DND-41 (cell line): Measurements from ENCODE around the gene RAPGEF2.

Experiments
- ATAC-seq: fragments of 200-7000 bp; cut with Tn5 transposase; 3 replicates; pipeline ENCODE4 v1.9.1; 2021; ENCODE audit warnings: low read depth; ENCODE audit not compliant: insufficient read depth
- DNase-seq: peaks from one replicate; pipeline ENCODE4 v3.0.0-alpha.2; 2020
- H2AFZ ChIP-seq: 2 replicates; pipeline ENCODE4 v1.6.0; 2012; ENCODE audit warnings: low read depth, low read length
- H3K27ac ChIP-seq: 2 replicates; pipeline ENCODE4 v1.5.1; 2012; ENCODE audit warnings: low read length, inconsistent platforms
- H3K27me3 ChIP-seq: fragments of 200-600 bp; sonication (generic); 2 replicates; pipeline ENCODE4 v1.6.0; 2012; ENCODE audit warnings: low read length, mild to moderate bottlenecking, inconsistent platforms; ENCODE audit not compliant: insufficient read depth, poor library complexity
- H3K36me3 ChIP-seq: 2 replicates; pipeline ENCODE4 v1.5.1; 2012; ENCODE audit warnings: low read length, inconsistent platforms; ENCODE audit not compliant: insufficient read depth
- H3K4me1 ChIP-seq: 2 replicates; pipeline ENCODE4 v1.5.1; 2012; ENCODE audit warnings: mild to moderate bottlenecking, low read length; ENCODE audit not compliant: insufficient read depth
- H3K4me2 ChIP-seq: 2 replicates; pipeline ENCODE4 v1.6.0; 2012; ENCODE audit warnings: mild to moderate bottlenecking, moderate library complexity, low read length, inconsistent platforms; ENCODE audit not compliant: insufficient read depth
- H3K4me3 ChIP-seq, 2 experiments: fragments of 200-600 bp in 1 of 2; shearing (Covaris generic) in 1 of 2; 2 replicates each; pipeline ENCODE4 v1.5.1; 2012 to 2016; ENCODE audit warnings: inconsistent platforms in 2 of 2, low read length in 2 of 2, mild to moderate bottlenecking in 2 of 2, low read depth in 1 of 2, moderate library complexity in 1 of 2
- H3K79me2 ChIP-seq: 2 replicates; pipeline ENCODE4 v1.6.0; 2012; ENCODE audit warnings: low read length, inconsistent platforms; ENCODE audit not compliant: insufficient read depth
- H3K9ac ChIP-seq: 2 replicates; pipeline ENCODE4 v1.6.0; 2012; ENCODE audit warnings: low read depth, mild to moderate bottlenecking, inconsistent platforms, low read length, moderate library complexity
- H3K9me3 ChIP-seq: 2 replicates; pipeline ENCODE4 v1.5.1; 2012; ENCODE audit warnings: low read length, moderate library complexity, mild to moderate bottlenecking, inconsistent platforms; ENCODE audit not compliant: insufficient read depth, severe bottlenecking
- H4K20me1 ChIP-seq: 2 replicates; pipeline ENCODE4 v1.6.0; 2012; ENCODE audit warnings: low read length; ENCODE audit not compliant: insufficient read depth
- CTCF ChIP-seq: IDR thresholded peaks from 2 replicates; pipeline ENCODE4 v1.5.1; 2012; ENCODE audit warnings: borderline replicate concordance, low read length, moderate library complexity, mild to moderate bottlenecking; ENCODE audit not compliant: poor library complexity, severe bottlenecking; ENCODE audit errors: extremely low read depth
- EZH2 ChIP-seq: IDR thresholded peaks from 3 replicates; pipeline ENCODE4 v1.6.1; 2012; ENCODE audit warnings: borderline replicate concordance, low read depth, mild to moderate bottlenecking, moderate library complexity, low read length, inconsistent platforms; ENCODE audit not compliant: severe bottlenecking

Gene RAPGEF2

GRCh38 chr4:159235779-159236368 is 133.0 kb downstream of the RAPGEF2 start:
- no peak for ATAC-seq

GRCh38 chr4:159237975-159238374 is 135.1 kb downstream of the RAPGEF2 start:
- Histone ChIP-seq H3K9me3 (no peaks in the 10 kb centered on the region), H4K20me1 (no peaks in the 10 kb centered on the region), H3K27ac (no peak overlapping the region), H3K9ac (no peak overlapping the region), H3K27me3 (no peaks in the 10 kb centered on the region), H3K4me1 (no peaks in the 10 kb centered on the region), H2AFZ (no peak overlapping the region), H3K4me2 (no peak overlapping the region), H3K36me3 (no peaks in the 10 kb centered on the region), H3K79me2 (no peaks in the 10 kb centered on the region), H3K4me3 (no peak overlapping the region)
- ATAC-seq: no peak
- TF ChIP-seq CTCF: no peak
- no peak for TF ChIP-seq EZH2
- DNase-seq: no peak

More at GRCh38 chr4:159235779-159236368, 133.0 kb downstream of the RAPGEF2 start:
- no peaks in the 10 kb centered on the region for H3K9me3 ChIP-seq
- H3K4me3 ChIP-seq: no peak overlapping the region
- no peak overlapping the region for H3K27ac ChIP-seq
- TF ChIP-seq CTCF: no peak
- TF ChIP-seq EZH2: no peak
- no peaks in the 10 kb centered on the region for H3K36me3 ChIP-seq
- no peak overlapping the region for H3K4me2 ChIP-seq
- no peak overlapping the region for H2AFZ ChIP-seq
- H3K9ac ChIP-seq: no peak overlapping the region
- H3K27me3 ChIP-seq: no peaks in the 10 kb centered on the region
- no peaks in the 10 kb centered on the region for H3K4me1 ChIP-seq
- no peaks in the 10 kb centered on the region for H3K79me2 ChIP-seq
- DNase-seq: no peak
- no peaks in the 10 kb centered on the region; the same call in 1 of the 2 replicates for H4K20me1 ChIP-seq

- Histone ChIP-seq H3K4me3 (no peak overlapping the region), H2AFZ (no peak overlapping the region), H3K79me2 (no peaks in the 10 kb centered on the region), H3K9me3 (no peaks in the 10 kb centered on the region), H4K20me1 (no peaks in the 10 kb centered on the region), H3K9ac (no peak overlapping the region), H3K27me3 (no peaks in the 10 kb centered on the region), H3K36me3 (no peaks in the 10 kb centered on the region), H3K4me1 (no peaks in the 10 kb centered on the region), H3K4me2 (no peak overlapping the region), H3K27ac (no peak overlapping the region)
- no peak for DNase-seq
- TF ChIP-seq CTCF (no peak), EZH2 (no peak)
- no peak for ATAC-seq
Observed at GRCh38 chr4:159238631-159239030, 135.8 kb downstream of the RAPGEF2 start.

GRCh38 chr4:159239629-159240028 is 136.8 kb downstream of the RAPGEF2 start:
- no peaks in the 10 kb centered on the region for H3K9me3 ChIP-seq
- no peaks in the 10 kb centered on the region for H3K79me2 ChIP-seq
- H3K4me3 ChIP-seq: no peak overlapping the region
- H3K27ac ChIP-seq: no peak overlapping the region
- TF ChIP-seq EZH2 (no peak), CTCF (no peak)
- H2AFZ ChIP-seq: no peak overlapping the region
- no peaks in the 10 kb centered on the region for H3K27me3 ChIP-seq
- H3K36me3 ChIP-seq: no peaks in the 10 kb centered on the region
- H3K4me1 ChIP-seq: no peaks in the 10 kb centered on the region
- no peak overlapping the region for H3K4me2 ChIP-seq
- ATAC-seq (no peak), DNase-seq (no peak)
- H4K20me1 ChIP-seq: no peaks in the 10 kb centered on the region
- H3K9ac ChIP-seq: no peak overlapping the region
